Panc1 (cell line): ENCODE data around the gene AP3B1. TPM values are rescaled to one million over a fixed set of nuclear protein-coding genes. Genes with fewer than 3 reads are reported as not detected.
A peak's percentile ranks its signal among the peaks of the same experiment; 100 is the strongest.

ENCODE experiments used
- ATAC-seq: fragments of 200-7000 bp; cut with Tn5 transposase; 2 replicates; pipeline ENCODE4 v1.9.1; 2020; ENCODE audit warnings: mild to moderate bottlenecking, moderate library complexity
- BruUV-seq: library from RNA; stranded (reverse); fragments of 400-500 nt; replicated peaks from 2 replicates; lab custom pipeline; 2021; lab: Mats Ljungman, UMichigan
- CTCF ChIA-PET: fragments of 300-600 bp; sonication (Branson Sonifier 250); formaldehyde crosslinking; loops from one replicate; lab custom pipeline; 2022; ENCODE audit warnings: antibody characterized with exemption; lab: Charles Lee
- POLR2A ChIA-PET: fragments of 300-600 bp; sonication (Branson Sonifier 250); formaldehyde crosslinking; loops from one replicate; lab custom pipeline; 2022; ENCODE audit warnings: antibody characterized with exemption; lab: Charles Lee
- DNase-seq: peaks from one replicate; pipeline ENCODE4 v3.0.0-alpha.2; 2010; ENCODE audit warnings: low read depth, low spot score
- H3K27ac ChIP-seq: 2 replicates; pipeline ENCODE4 v1.5.1; 2011; ENCODE audit warnings: mild to moderate bottlenecking, low read length, inconsistent platforms
- H3K27me3 ChIP-seq: fragments of 200-500 bp; sonication (Bioruptor generic); 2 replicates; pipeline ENCODE4 v1.6.0; 2014; ENCODE audit warnings: low read length, inconsistent platforms; ENCODE audit not compliant: control insufficient read depth, insufficient read depth
- H3K36me3 ChIP-seq: fragments of 200-500 bp; sonication (Bioruptor generic); 2 replicates; pipeline ENCODE4 v1.5.1; 2014; ENCODE audit warnings: inconsistent platforms, mild to moderate bottlenecking, low read length, moderate library complexity; ENCODE audit not compliant: control insufficient read depth, insufficient read depth
- H3K4me1 ChIP-seq: 2 replicates; pipeline ENCODE4 v1.5.1; 2011; ENCODE audit warnings: inconsistent platforms, mild to moderate bottlenecking, low read length, moderate library complexity; ENCODE audit not compliant: control insufficient read depth, insufficient read depth
- H3K4me3 ChIP-seq, 2 experiments: 2 replicates each; pipeline ENCODE4 v1.5.1; 2011 to 2012; ENCODE audit warnings: low read depth in 2 of 2, low read length in 2 of 2, mild to moderate bottlenecking in 2 of 2, inconsistent platforms in 1 of 2, moderate library complexity in 1 of 2
- H3K9me3 ChIP-seq: fragments of 200-500 bp; sonication (Bioruptor generic); 2 replicates; pipeline ENCODE4 v1.5.1; 2014; ENCODE audit warnings: low read depth, mild to moderate bottlenecking, inconsistent platforms, low read length, moderate library complexity; ENCODE audit not compliant: control insufficient read depth, insufficient read depth
- CTCF ChIP-seq: fragments of 450-650 bp; IDR thresholded peaks from 2 replicates; pipeline ENCODE4 v1.5.1; 2017; ENCODE audit warnings: mild to moderate bottlenecking
- POLR2AphosphoS5 ChIP-seq: IDR thresholded peaks from 2 replicates; pipeline ENCODE4 v1.6.1; 2012; ENCODE audit warnings: mild to moderate bottlenecking, low read depth, low read length, moderate library complexity
- SIN3A ChIP-seq: IDR thresholded peaks from 2 replicates; pipeline ENCODE4 v1.6.1; 2012; ENCODE audit warnings: low read depth, mild to moderate bottlenecking, low read length, moderate library complexity, borderline replicate concordance; ENCODE audit not compliant: insufficient read depth
- TCF7L2 ChIP-seq: IDR thresholded peaks from 2 replicates; pipeline ENCODE4 v1.6.1; 2011; ENCODE audit warnings: mild to moderate bottlenecking, low read depth, low read length, inconsistent platforms
- in situ Hi-C: cut with HindIII; loops from 2 replicates; pipeline ENCODE4 v1.10.0; 2016; ENCODE audit warnings: low sequenced_read_pairs, low pct_unique_long_range_greater_than_20kb
- intact Hi-C: fragments of 100-400 bp; cut with micrococcal nuclease; formaldehyde crosslinking; loops from one replicate; pipeline ENCODE4 v1.10.0; 2022; ENCODE audit not compliant: unreplicated experiment
- total RNA-seq: library from RNA; stranded (reverse); gene quantifications from one replicate; pipeline ENCODE4 v1.2.1, GENCODE V29; 2021; ENCODE audit not compliant: unreplicated experiment
- TF ChIP-seq, protein P1 (sequence below), 2 experiments: IDR thresholded peaks; 2 replicates each; pipeline ENCODE4 v1.6.1; 2011 to 2012; ENCODE audit warnings: low read depth in 2 of 2, control low read depth in 1 of 2, low read length in 1 of 2, mild to moderate bottlenecking in 1 of 2, moderate library complexity in 1 of 2; ENCODE audit not compliant: insufficient read depth in 1 of 2

Gene AP3B1
- total RNA-seq, 1 experiment from 2014 or later, result 55.4 TPM

- ChIA-PET CTCF (no interaction called here), POLR2A (no interaction called here)
- in situ Hi-C loops, result no loop called here
Measured at GRCh38 chr5:78273436-78273835, 21.1 kb downstream of the AP3B1 start.

GRCh38 chr5:78271766-78272165 is 22.7 kb downstream of the AP3B1 start:
- H3K4me3 ChIP-seq, result no peak overlapping the region
- TF ChIP-seq SIN3A (no peak), CTCF (no peak), POLR2AphosphoS5 (no peak), TCF7L2 (no peak)
- TF ChIP-seq, protein P1, sequence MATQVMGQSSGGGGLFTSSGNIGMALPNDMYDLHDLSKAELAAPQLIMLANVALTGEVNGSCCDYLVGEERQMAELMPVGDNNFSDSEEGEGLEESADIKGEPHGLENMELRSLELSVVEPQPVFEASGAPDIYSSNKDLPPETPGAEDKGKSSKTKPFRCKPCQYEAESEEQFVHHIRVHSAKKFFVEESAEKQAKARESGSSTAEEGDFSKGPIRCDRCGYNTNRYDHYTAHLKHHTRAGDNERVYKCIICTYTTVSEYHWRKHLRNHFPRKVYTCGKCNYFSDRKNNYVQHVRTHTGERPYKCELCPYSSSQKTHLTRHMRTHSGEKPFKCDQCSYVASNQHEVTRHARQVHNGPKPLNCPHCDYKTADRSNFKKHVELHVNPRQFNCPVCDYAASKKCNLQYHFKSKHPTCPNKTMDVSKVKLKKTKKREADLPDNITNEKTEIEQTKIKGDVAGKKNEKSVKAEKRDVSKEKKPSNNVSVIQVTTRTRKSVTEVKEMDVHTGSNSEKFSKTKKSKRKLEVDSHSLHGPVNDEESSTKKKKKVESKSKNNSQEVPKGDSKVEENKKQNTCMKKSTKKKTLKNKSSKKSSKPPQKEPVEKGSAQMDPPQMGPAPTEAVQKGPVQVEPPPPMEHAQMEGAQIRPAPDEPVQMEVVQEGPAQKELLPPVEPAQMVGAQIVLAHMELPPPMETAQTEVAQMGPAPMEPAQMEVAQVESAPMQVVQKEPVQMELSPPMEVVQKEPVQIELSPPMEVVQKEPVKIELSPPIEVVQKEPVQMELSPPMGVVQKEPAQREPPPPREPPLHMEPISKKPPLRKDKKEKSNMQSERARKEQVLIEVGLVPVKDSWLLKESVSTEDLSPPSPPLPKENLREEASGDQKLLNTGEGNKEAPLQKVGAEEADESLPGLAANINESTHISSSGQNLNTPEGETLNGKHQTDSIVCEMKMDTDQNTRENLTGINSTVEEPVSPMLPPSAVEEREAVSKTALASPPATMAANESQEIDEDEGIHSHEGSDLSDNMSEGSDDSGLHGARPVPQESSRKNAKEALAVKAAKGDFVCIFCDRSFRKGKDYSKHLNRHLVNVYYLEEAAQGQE (IDR thresholded peaks at IDR 0.05; ENCODE audit: insufficient read depth in 1 of 2, low read depth in 2 of 2, low read length in 1 of 2), result no peak
- ChIA-PET POLR2A (no interaction called here), CTCF (no interaction called here)
- intact Hi-C loops (no loop called here), in situ Hi-C loops (no loop called here)
- no peak for ATAC-seq
- no peaks in the 10 kb centered on the region for H3K4me1 ChIP-seq
- no peak overlapping the region for H3K27ac ChIP-seq
- H3K36me3 ChIP-seq, result no peaks in the 10 kb centered on the region
- H3K9me3 ChIP-seq, result no peaks in the 10 kb centered on the region
- TSS peak; percentile 36 for BruUV-seq
- no peak for DNase-seq
- H3K27me3 ChIP-seq, result no peaks in the 10 kb centered on the region

More at GRCh38 chr5:78273436-78273835, 21.1 kb downstream of the AP3B1 start:
- H3K4me3 ChIP-seq, result no peak overlapping the region
- intact Hi-C loops, result no loop called here
- no peaks in the 10 kb centered on the region for H3K9me3 ChIP-seq
- no peaks in the 10 kb centered on the region for H3K4me1 ChIP-seq
- TF ChIP-seq POLR2AphosphoS5, result no peak
- TF ChIP-seq, protein P1 (IDR thresholded peaks at IDR 0.05; ENCODE audit: insufficient read depth in 1 of 2, low read depth in 2 of 2, low read length in 1 of 2), result no peak
- no peak for TF ChIP-seq CTCF
- no peak for TF ChIP-seq TCF7L2
- TF ChIP-seq SIN3A, result no peak
- ATAC-seq (no peak), DNase-seq (no peak)
- H3K27ac ChIP-seq, result no peak overlapping the region
- no peaks in the 10 kb centered on the region for H3K27me3 ChIP-seq
- BruUV-seq, result no TSS peak
- no peaks in the 10 kb centered on the region for H3K36me3 ChIP-seq
